Heart right ventricle (tissue), 16 donors: ENCODE measurements around the gene ANKRD22. TPM values are rescaled to one million over a fixed set of nuclear protein-coding genes. Genes with fewer than 3 reads are reported as not detected.

Experiments used
- ATAC-seq, 8 donors: fragments of 200-7000 bp; cut with Tn5 transposase; one replicate each; pipeline ENCODE4 v1.9.1; 2020; ENCODE audit warnings: mild to moderate bottlenecking in 8 of 8, moderate library complexity in 8 of 8, moderate number of reproducible peaks in 1 of 8
- DNase-seq, 2 donors: peaks; one replicate each; pipeline ENCODE4 v3.0.0-alpha.2; 2020
- H3K27ac ChIP-seq, 10 donors: fragments of 200-600 bp; sonication (generic) in 2 of 10; one replicate each; pipeline versions ENCODE4 v1.5.0 to v1.8.0; 2020 to 2022; ENCODE audit warnings: mild to moderate bottlenecking in 3 of 10
- H3K27me3 ChIP-seq, 7 donors: fragments of 200-600 bp; one replicate each; pipeline ENCODE4 v1.8.0; 2021 to 2022; ENCODE audit warnings: mild to moderate bottlenecking in 2 of 7
- H3K36me3 ChIP-seq, 9 donors: fragments of 200-600 bp; sonication (generic) in 1 of 9; one replicate each; pipeline versions ENCODE4 v1.5.0 to v1.8.0; 2020 to 2022; ENCODE audit warnings: mild to moderate bottlenecking in 2 of 9
- H3K4me1 ChIP-seq, 9 donors: fragments of 200-600 bp; sonication (generic) in 1 of 9; one replicate each; pipeline versions ENCODE4 v1.5.0 to v1.8.0; 2020 to 2022; ENCODE audit warnings: mild to moderate bottlenecking in 4 of 9
- H3K4me3 ChIP-seq, 10 donors: fragments of 200-600 bp; sonication (generic) in 2 of 10; one replicate each; pipeline versions ENCODE4 v1.5.0 to v1.8.0; 2020 to 2022; ENCODE audit warnings: mild to moderate bottlenecking in 7 of 10, moderate library complexity in 2 of 10
- H3K9me3 ChIP-seq, 11 donors: fragments of 200-600 bp in 10 of 11; sonication (generic) in 2 of 11; one replicate each; pipeline versions ENCODE4 v1.5.0 to v1.8.0; 2013 to 2022; ENCODE audit warnings: mild to moderate bottlenecking in 2 of 11, control low read depth in 1 of 11, moderate library complexity in 1 of 11
- WGBS, 2 donors: extraction: QIAGEN DNeasy Blood & Tissue Kit; methylation state at CpG; one replicate each; pipeline ENCODE4 v1.1.7; 2013; ENCODE audit warnings: inconsistent platforms in 1 of 2; 5-methylcytosine and 5-hydroxymethylcytosine counted together
- intact Hi-C, 10 donors: fragments of 100-400 bp; cut with DNase I; formaldehyde crosslinking; loops; one replicate each; pipeline versions ENCODE4 v1.11.1 to v1.14.2; 2022
- polyA plus RNA-seq, 2 donors: library from polyadenylated mRNA; stranded (reverse); fragments of 200-250 nt; gene quantifications; one replicate each; pipeline ENCODE4 v1.2.3, GENCODE V29; 2013
- total RNA-seq, 10 donors: library from RNA; stranded (reverse); fragmentation: NEBNext Ultra II Directional in 3 of 10; extraction: Animal tissue kit (Norgen Biotek cat#: 25700) in 3 of 10; gene quantifications; one replicate each; pipeline versions ENCODE4 v1.2.1 to v1.2.4, GENCODE V29; 2021 to 2023
- TF ChIP-seq, protein P1 (sequence below), 9 donors: fragments of 200-600 bp; sonication (generic) in 2 of 9; IDR thresholded peaks; one replicate each; pipeline versions ENCODE4 v1.5.0 to v1.8.0; 2021 to 2022; ENCODE audit warnings: antibody characterized with exemption in 9 of 9, mild to moderate bottlenecking in 5 of 9, moderate library complexity in 1 of 9
- donor health status: Arrhythmogenic right ventricular cardiomyopathy.
- donor health status: ischemic (EF 13 %, LVEDD 7.1; RV severe dilation, severe dysfunction).
- donor health status: healthy with polysubstance abuse.
- donor health status: DM: no; HTN: yes; CAD: no.
- donor health status: DM: no; HTN: no; CAD: no.
- donor health status: ischemic (EF 25% LVEDD 6.9; RV normal size, moderate dysfunction).
- donor health status: ischemic (EF 25% LVEDD 5.7; RV mildly dilated, moderate dysfunction).
- donor health status: healthy.
- donor health status: DM: yes; HTN: yes; CAD: no.
- donor health status: Ischemic cardiomyopathy.
- donor health status: ischemic (EF 35%, LVEDD 5.7; RV mildly dilated, moderate dysfunction).
- donor health status: nonischemic (EF 11% LVEDD 7.7; RV severe dilation, severe dysfunction).
- donor health status: DM: yes; HTN: yes; CAD: no.
- donor health status: PGD.
- donor health status: ischemic (EF 29% LVEDD 5.4; RV normal size, mild dysfunction).
- donor health status: nonischemic (EF 23%, LVEDD 6.1; RV moderate dilation, normal function).

ANKRD22 gene
- total and polyA plus RNA-seq, 12 donors = 0.12 to 4.9 (median 0.15) TPM; not detected in 8

DNA sequence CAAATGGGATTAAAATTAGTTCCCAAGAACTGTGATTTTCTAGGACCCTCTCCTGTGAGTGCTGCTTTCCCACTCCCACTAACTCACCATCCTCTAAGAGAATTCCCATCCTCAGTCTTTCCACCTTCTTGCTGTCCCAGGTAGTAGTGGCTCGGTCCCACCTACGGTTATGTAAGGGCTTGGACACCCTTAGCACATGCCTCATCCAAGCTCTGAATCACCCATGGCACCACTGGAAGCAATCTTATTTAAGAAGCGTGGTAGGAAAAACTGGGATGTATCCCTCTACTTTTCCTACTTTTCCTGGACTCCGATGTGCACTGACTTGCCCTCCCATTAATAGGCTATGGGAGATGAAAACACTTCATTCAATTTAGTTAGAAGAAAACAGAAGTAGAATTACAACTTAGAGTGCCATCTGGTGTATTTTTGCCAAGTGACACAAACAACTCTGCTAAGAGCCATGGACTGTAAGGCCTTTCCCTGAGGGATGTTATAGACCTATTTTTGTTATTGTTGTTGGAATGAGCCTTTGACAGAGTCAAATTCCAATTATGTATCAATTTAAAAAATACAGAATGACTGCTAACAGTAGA, 13.7 kb upstream of the ANKRD22 start:
- intact Hi-C loops = no loop called here
- H3K4me3 ChIP-seq = no peak overlapping the region
- no peaks in the 10 kb centered on the region for H3K36me3 ChIP-seq
- DNase-seq (no peak), ATAC-seq (no peak)
- TF ChIP-seq, protein P1, sequence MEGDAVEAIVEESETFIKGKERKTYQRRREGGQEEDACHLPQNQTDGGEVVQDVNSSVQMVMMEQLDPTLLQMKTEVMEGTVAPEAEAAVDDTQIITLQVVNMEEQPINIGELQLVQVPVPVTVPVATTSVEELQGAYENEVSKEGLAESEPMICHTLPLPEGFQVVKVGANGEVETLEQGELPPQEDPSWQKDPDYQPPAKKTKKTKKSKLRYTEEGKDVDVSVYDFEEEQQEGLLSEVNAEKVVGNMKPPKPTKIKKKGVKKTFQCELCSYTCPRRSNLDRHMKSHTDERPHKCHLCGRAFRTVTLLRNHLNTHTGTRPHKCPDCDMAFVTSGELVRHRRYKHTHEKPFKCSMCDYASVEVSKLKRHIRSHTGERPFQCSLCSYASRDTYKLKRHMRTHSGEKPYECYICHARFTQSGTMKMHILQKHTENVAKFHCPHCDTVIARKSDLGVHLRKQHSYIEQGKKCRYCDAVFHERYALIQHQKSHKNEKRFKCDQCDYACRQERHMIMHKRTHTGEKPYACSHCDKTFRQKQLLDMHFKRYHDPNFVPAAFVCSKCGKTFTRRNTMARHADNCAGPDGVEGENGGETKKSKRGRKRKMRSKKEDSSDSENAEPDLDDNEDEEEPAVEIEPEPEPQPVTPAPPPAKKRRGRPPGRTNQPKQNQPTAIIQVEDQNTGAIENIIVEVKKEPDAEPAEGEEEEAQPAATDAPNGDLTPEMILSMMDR (IDR thresholded peaks at IDR 0.05) = peak in 3 of 9 donors; percentile 24 to 43 (median 38)
- peaks cover 0 to 9% (median 0%) of the 10 kb centered on the region in 9 donors for H3K4me1 ChIP-seq
- WGBS, 2 donors = 89 to 90% methylated on average over 4 of the region's 4 CpGs
- no peak overlapping the region for H3K27ac ChIP-seq
- H3K27me3 ChIP-seq = no peaks in the 10 kb centered on the region
- H3K9me3 ChIP-seq = no peaks in the 10 kb centered on the region

GRCh38 chr10:88861036-88861435, 9.4 kb upstream of the ANKRD22 start:
- Histone ChIP-seq H3K36me3 (no peaks in the 10 kb centered on the region), H3K4me1 (peaks cover 0 to 25% (median 2%) of the 10 kb centered on the region in 9 donors), H3K27me3 (no peaks in the 10 kb centered on the region), H3K4me3 (no peak overlapping the region), H3K27ac (peak overlapping the region in 1 of 10 donors; percentile 27), H3K9me3 (no peaks in the 10 kb centered on the region)
- TF ChIP-seq, protein P1 (IDR thresholded peaks at IDR 0.05) = no peak
- intact Hi-C loops = no loop called here
- DNase-seq = no peak
- no peak for ATAC-seq
- WGBS, 2 donors = 92 to 93% methylated on average over 1 of the region's 1 CpG

DNA sequence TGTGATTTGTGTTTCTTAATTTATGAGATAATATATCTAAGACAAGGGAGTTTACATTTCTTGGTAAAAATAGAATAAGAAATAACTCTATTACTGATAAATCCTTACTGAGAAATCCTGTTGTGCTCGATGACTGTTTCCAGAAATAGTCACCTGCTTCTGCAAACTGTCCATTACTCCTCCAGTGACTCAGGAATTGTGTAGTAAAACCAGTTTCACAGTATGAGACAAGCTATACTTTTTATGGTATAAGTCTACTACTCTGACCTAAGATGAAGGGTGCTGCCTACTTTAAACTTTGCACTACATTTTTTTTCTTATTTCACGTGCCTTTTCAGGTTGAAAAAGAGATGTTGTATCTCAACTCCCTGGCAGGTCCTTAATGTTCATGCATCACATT, 6.8 kb upstream of the ANKRD22 start:
- H3K36me3 ChIP-seq = no peaks in the 10 kb centered on the region
- H3K4me1 ChIP-seq = peaks cover 0 to 39% (median 2%) of the 10 kb centered on the region in 9 donors
- intact Hi-C loops = no loop called here
- ATAC-seq (no peak), DNase-seq (no peak)
- WGBS, 2 donors = 48 to 50% methylated on average over 2 of the region's 2 CpGs
- TF ChIP-seq, protein P1 (IDR thresholded peaks at IDR 0.05) = no peak
- H3K27ac ChIP-seq = no peak overlapping the region
- no peak overlapping the region for H3K4me3 ChIP-seq
- no peaks in the 10 kb centered on the region for H3K27me3 ChIP-seq
- no peaks in the 10 kb centered on the region for H3K9me3 ChIP-seq

GRCh38 chr10:88857831-88858230, 6.2 kb upstream of the ANKRD22 start:
- H3K4me3 ChIP-seq = no peak overlapping the region
- no peak overlapping the region for H3K27ac ChIP-seq
- DNase-seq (no peak), ATAC-seq (no peak)
- H3K36me3 ChIP-seq = no peaks in the 10 kb centered on the region
- no peaks in the 10 kb centered on the region for H3K27me3 ChIP-seq
- H3K9me3 ChIP-seq = no peaks in the 10 kb centered on the region
- TF ChIP-seq, protein P1 (IDR thresholded peaks at IDR 0.05) = no peak
- intact Hi-C loops = no loop called here
- H3K4me1 ChIP-seq = peaks cover 0 to 45% (median 5%) of the 10 kb centered on the region in 9 donors
